OCI-LY1 (cell line): Measurements from ENCODE around the gene PIK3IP1.

ENCODE experiments used
- H2AFZ ChIP-seq: fragments of 200-600 bp; sonication (generic), shearing (Covaris generic); 2 replicates; pipeline ENCODE4 v1.6.0; 2014; ENCODE audit warnings: antibody characterized with exemption, mild to moderate bottlenecking, low read length
- H3F3A ChIP-seq: fragments of 200-600 bp; sonication (generic), shearing (Covaris generic); 2 replicates; pipeline ENCODE4 v1.6.0; 2014; ENCODE audit warnings: mild to moderate bottlenecking, antibody characterized with exemption, low read length, moderate library complexity; ENCODE audit not compliant: insufficient read depth
- H3K27ac ChIP-seq: fragments of 200-600 bp; sonication (generic); 2 replicates; pipeline ENCODE4 v1.5.1; 2014; ENCODE audit warnings: low read length, mixed run types, mild to moderate bottlenecking, low read depth; ENCODE audit not compliant: poor library complexity, severe bottlenecking
- H3K27me3 ChIP-seq: fragments of 200-600 bp; sonication (generic); 2 replicates; pipeline ENCODE4 v1.6.0; 2014; ENCODE audit warnings: antibody characterized with exemption, mild to moderate bottlenecking, low read length, moderate library complexity; ENCODE audit not compliant: insufficient read depth
- H3K36me3 ChIP-seq: fragments of 200-600 bp; sonication (generic); 2 replicates; pipeline ENCODE4 v1.6.1; 2014; ENCODE audit warnings: mild to moderate bottlenecking, antibody characterized with exemption, low read length, moderate library complexity, mixed read lengths; ENCODE audit not compliant: insufficient read depth
- H3K4me1 ChIP-seq: fragments of 200-600 bp; sonication (generic); 2 replicates; pipeline ENCODE4 v1.5.1; 2014; ENCODE audit warnings: mild to moderate bottlenecking, low read length, moderate library complexity; ENCODE audit not compliant: insufficient read depth, severe bottlenecking
- H3K4me2 ChIP-seq: fragments of 200-600 bp; sonication (generic), shearing (Covaris generic); 2 replicates; pipeline ENCODE4 v1.6.1; 2014; ENCODE audit warnings: low read length
- H3K4me3 ChIP-seq: fragments of 200-600 bp; sonication (generic); 2 replicates; pipeline ENCODE4 v1.5.1; 2014; ENCODE audit warnings: low read length, low read depth, mild to moderate bottlenecking, mixed read lengths; ENCODE audit not compliant: poor library complexity, severe bottlenecking
- H3K79me2 ChIP-seq: fragments of 200-600 bp; shearing (Covaris generic); 2 replicates; pipeline ENCODE4 v1.6.1; 2016; ENCODE audit warnings: mixed run types, low read length, mixed read lengths; ENCODE audit not compliant: insufficient read depth
- H3K9ac ChIP-seq: fragments of 200-600 bp; sonication (generic), shearing (Covaris generic); 2 replicates; pipeline ENCODE4 v1.6.1; 2014; ENCODE audit warnings: mild to moderate bottlenecking, low read length, mixed read lengths
- H3K9me2 ChIP-seq: fragments of 200-600 bp; sonication (generic), shearing (Covaris generic); 2 replicates; pipeline ENCODE4 v1.6.1; 2014; ENCODE audit warnings: low read depth, mild to moderate bottlenecking, low read length, mixed read lengths
- H3K9me3 ChIP-seq: fragments of 200-600 bp; shearing (Covaris generic); 2 replicates; pipeline ENCODE4 v1.6.1; 2014; ENCODE audit warnings: low read length, mixed read lengths
- H4K20me1 ChIP-seq: fragments of 200-600 bp; sonication (generic), shearing (Covaris generic); 2 replicates; pipeline ENCODE4 v1.6.0; 2016; ENCODE audit warnings: mild to moderate bottlenecking, low read length; ENCODE audit not compliant: insufficient read depth
- CTCF ChIP-seq: fragments of 200-600 bp; sonication (generic), shearing (Covaris generic); IDR thresholded peaks from 2 replicates; pipeline ENCODE4 v1.5.1; 2017; ENCODE audit warnings: mild to moderate bottlenecking, antibody characterized with exemption, low read length, moderate library complexity, mixed read lengths
- EZH2 ChIP-seq: fragments of 200-600 bp; sonication (generic), shearing (Covaris generic); IDR thresholded peaks from 2 replicates; pipeline ENCODE4 v1.8.0; 2017; ENCODE audit warnings: borderline replicate concordance, mixed run types, mild to moderate bottlenecking, antibody characterized with exemption, low read length, moderate library complexity, mixed read lengths

Gene PIK3IP1

DNA sequence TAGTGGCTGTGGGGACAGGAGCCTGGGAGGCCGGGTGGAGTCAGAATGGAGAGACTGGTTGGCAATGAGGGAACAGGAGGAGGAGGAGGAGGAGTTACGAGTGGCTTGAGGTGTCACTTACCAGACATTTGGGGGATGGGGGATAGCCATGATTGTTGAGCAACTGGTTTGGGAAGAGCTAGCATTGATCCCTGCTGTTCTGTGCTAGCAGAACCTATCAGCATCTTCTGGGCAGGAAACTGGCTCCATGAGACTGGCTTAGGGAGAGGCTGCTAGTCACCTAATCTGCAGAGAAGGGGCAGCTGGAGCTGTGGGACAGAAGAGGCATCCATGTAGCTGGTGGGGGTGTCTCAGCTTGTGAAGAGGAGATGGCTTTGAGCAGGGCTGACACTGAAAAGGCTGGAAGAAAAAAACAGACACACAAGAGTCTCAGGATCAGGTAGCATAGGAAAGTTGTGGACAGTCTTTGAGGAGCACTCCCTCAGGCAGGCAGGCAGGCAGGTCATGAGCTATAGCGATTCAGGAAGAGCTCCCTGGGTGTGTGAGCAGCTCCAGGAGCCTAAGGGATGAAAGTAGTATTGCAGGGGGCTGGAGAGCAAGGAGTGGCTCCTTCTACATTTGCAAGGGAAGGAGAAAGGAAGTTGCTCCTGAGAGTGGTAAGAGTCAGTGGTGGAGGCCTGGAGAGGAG lies 22.3 kb downstream of the PIK3IP1 start:
- H3K9me2 ChIP-seq: no peaks in the 10 kb centered on the region
- H3K27me3 ChIP-seq: no peaks in the 10 kb centered on the region
- no peaks in the 10 kb centered on the region for H3K79me2 ChIP-seq
- no peaks in the 10 kb centered on the region for H3K4me1 ChIP-seq
- H3K27ac ChIP-seq: no peak overlapping the region
- no peak overlapping the region for H2AFZ ChIP-seq
- H4K20me1 ChIP-seq: no peaks in the 10 kb centered on the region
- H3K9ac ChIP-seq: no peak overlapping the region
- H3K9me3 ChIP-seq: no peaks in the 10 kb centered on the region
- TF ChIP-seq CTCF (no peak), EZH2 (no peak)
- no peaks in the 10 kb centered on the region for H3F3A ChIP-seq
- no peak overlapping the region for H3K4me2 ChIP-seq
- no peak overlapping the region for H3K4me3 ChIP-seq
- peaks cover 45% of the 10 kb centered on the region for H3K36me3 ChIP-seq

- Histone ChIP-seq H3K4me3 (no peak overlapping the region), H2AFZ (no peak overlapping the region), H3K9me3 (no peaks in the 10 kb centered on the region), H3K4me1 (no peaks in the 10 kb centered on the region), H3K36me3 (peaks cover 38% of the 10 kb centered on the region; the same call in 1 of the 2 replicates), H3F3A (no peaks in the 10 kb centered on the region), H4K20me1 (no peaks in the 10 kb centered on the region), H3K9me2 (no peaks in the 10 kb centered on the region), H3K27me3 (no peaks in the 10 kb centered on the region), H3K79me2 (no peaks in the 10 kb centered on the region), H3K27ac (no peak overlapping the region), H3K9ac (no peak overlapping the region), H3K4me2 (no peak overlapping the region)
- TF ChIP-seq CTCF (no peak), EZH2 (no peak)
These were observed 24.0 kb downstream of the PIK3IP1 start for GRCh38 chr22:31268281-31268680.

DNA sequence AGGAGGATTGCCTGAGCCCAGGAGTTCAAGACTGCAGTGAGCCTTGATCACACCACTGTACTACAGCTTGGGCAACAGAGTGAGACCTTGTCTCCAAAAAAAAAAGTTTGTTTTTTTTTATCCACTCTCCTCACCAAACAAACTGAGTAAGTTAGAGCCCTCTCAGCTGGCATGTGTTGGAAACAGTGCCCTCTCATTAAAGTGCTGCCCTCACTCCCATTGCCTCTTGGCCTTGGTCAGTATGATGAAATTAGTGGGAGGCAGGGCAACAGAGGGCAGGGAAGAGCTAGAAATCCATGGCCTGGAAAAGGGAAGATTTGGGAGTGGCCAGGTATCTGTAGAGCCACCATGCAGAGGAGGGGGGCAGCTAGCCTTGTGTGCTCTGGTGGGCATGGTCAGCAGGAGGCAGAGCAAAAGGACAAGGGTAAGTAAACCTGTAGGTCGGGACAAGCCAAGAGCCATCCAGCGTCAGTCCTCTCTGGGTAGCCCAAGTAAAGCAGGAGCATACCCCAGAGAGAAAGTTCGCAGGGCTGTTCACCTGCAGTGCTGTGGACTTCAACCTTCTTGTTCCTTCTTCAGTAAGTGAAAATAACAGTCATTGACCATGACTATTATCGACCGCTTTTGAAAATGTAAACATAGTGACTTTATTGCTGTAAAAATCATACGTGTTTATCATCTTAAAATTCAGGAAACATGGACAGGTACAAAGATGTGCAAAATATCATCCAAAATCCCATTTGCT lies 28.2 kb downstream of the PIK3IP1 start:
- Histone ChIP-seq H3K36me3 (peaks cover 50% of the 10 kb centered on the region; the same call in 1 of the 2 replicates), H3K9me2 (no peaks in the 10 kb centered on the region), H2AFZ (no peak overlapping the region), H3K27me3 (no peaks in the 10 kb centered on the region), H3K4me2 (no peak overlapping the region), H3K9ac (no peak overlapping the region), H3K79me2 (no peaks in the 10 kb centered on the region), H3F3A (no peaks in the 10 kb centered on the region), H3K4me1 (no peaks in the 10 kb centered on the region), H4K20me1 (no peaks in the 10 kb centered on the region), H3K27ac (no peak overlapping the region), H3K4me3 (no peak overlapping the region), H3K9me3 (no peaks in the 10 kb centered on the region)
- TF ChIP-seq CTCF (no peak), EZH2 (no peak)
